ENCODE measurements around the gene ASB13. TPM values are rescaled to one million over a fixed set of nuclear protein-coding genes. Genes with fewer than 3 reads are reported as not detected.

Gene ASB13
- total and polyA plus RNA-seq, 2 donors (not counting 1 experiment from before 2014, with no cell fraction given), result 5.4 to 15.4 TPM

- DNase-seq (ENCODE audit: low read depth in 2 of 2), result no peak
- Histone ChIP-seq H3K27me3 (ENCODE audit: control insufficient read depth, insufficient read depth, low read length) (no peaks in the 10 kb centered on the region), H3K27ac (ENCODE audit: insufficient read depth, low read length) (no peak overlapping the region), H3K4me1 (ENCODE audit: control insufficient read depth, extremely low read depth, insufficient read depth, low read length) (peaks cover 7% of the 10 kb centered on the region), H3K36me3 (ENCODE audit: control insufficient read depth, insufficient read depth, low read length) (no peaks in the 10 kb centered on the region), H3K79me2 (ENCODE audit: control insufficient read depth, insufficient read depth, low read length) (no peaks in the 10 kb centered on the region), H3K4me3 (replicated peaks in 1 of 4; ENCODE audit: control extremely low read depth in 1 of 4, insufficient read depth in 1 of 4, low read depth in 3 of 4, low read length in 4 of 4) (no peak overlapping the region), H3K4me2 (ENCODE audit: extremely low read depth, insufficient read depth, low read length) (no peak overlapping the region), H2AFZ (ENCODE audit: low read length) (no peak overlapping the region), H4K20me1 (ENCODE audit: control insufficient read depth, extremely low read depth, insufficient read depth, low read length) (no peaks in the 10 kb centered on the region), H3K9me3 (ENCODE audit: control insufficient read depth, insufficient read depth, low read depth, low read length) (no peaks in the 10 kb centered on the region), H3K9ac (ENCODE audit: insufficient read depth, low read length) (no peak overlapping the region)
- TF ChIP-seq EZH2 (IDR thresholded peaks at IDR 0.05; ENCODE audit: low read length, missing control alignments) (no peak), CTCF (conservative IDR thresholded peaks at IDR 0.05 in 1 of 2, IDR thresholded peaks at IDR 0.05 in 1 of 2; ENCODE audit: low read depth in 1 of 2, low read length in 2 of 2) (no peak)
Measured at GRCh38 chr10:5631936-5632335, 34.5 kb downstream of the ASB13 start.

DNA sequence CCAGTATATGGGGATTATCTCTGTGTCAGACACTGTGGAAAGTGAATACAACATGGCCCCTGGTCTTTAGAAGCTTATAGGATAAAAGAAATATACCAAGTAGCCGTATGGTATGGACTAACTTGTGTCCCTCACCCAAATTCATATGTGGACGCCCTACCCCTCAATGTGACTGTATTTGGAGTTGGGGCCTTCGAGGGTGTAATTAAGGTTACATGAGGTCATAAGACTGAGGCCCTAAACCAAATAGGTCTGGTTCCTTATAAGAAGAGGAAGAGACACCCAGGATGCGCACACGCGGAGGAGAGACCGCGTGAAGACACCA, 36.3 kb downstream of the ASB13 start:
- no peak for TF ChIP-seq EZH2 (IDR thresholded peaks at IDR 0.05; ENCODE audit: low read length, missing control alignments)
- no peak for TF ChIP-seq CTCF (conservative IDR thresholded peaks at IDR 0.05 in 1 of 2, IDR thresholded peaks at IDR 0.05 in 1 of 2; ENCODE audit: low read depth in 1 of 2, low read length in 2 of 2)
- no peak overlapping the region for H3K9ac ChIP-seq (ENCODE audit: insufficient read depth, low read length)
- DNase-seq (ENCODE audit: low read depth in 2 of 2), result no peak
- no peaks in the 10 kb centered on the region for H3K9me3 ChIP-seq (ENCODE audit: control insufficient read depth, insufficient read depth, low read depth, low read length)
- H2AFZ ChIP-seq (ENCODE audit: low read length), result no peak overlapping the region
- H3K4me3 ChIP-seq (replicated peaks in 1 of 4; ENCODE audit: control extremely low read depth in 1 of 4, insufficient read depth in 1 of 4, low read depth in 3 of 4, low read length in 4 of 4), result no peak overlapping the region
- no peaks in the 10 kb centered on the region for H4K20me1 ChIP-seq (ENCODE audit: control insufficient read depth, extremely low read depth, insufficient read depth, low read length)
- no peaks in the 10 kb centered on the region for H3K79me2 ChIP-seq (ENCODE audit: control insufficient read depth, insufficient read depth, low read length)
- no peaks in the 10 kb centered on the region for H3K36me3 ChIP-seq (ENCODE audit: control insufficient read depth, insufficient read depth, low read length)
- peaks cover 7% of the 10 kb centered on the region for H3K4me1 ChIP-seq (ENCODE audit: control insufficient read depth, extremely low read depth, insufficient read depth, low read length)
- no peaks in the 10 kb centered on the region for H3K27me3 ChIP-seq (ENCODE audit: control insufficient read depth, insufficient read depth, low read length)
- H3K4me2 ChIP-seq (ENCODE audit: extremely low read depth, insufficient read depth, low read length), result peak overlapping the region; percentile 23
- H3K27ac ChIP-seq (ENCODE audit: insufficient read depth, low read length), result no peak overlapping the region

DNA sequence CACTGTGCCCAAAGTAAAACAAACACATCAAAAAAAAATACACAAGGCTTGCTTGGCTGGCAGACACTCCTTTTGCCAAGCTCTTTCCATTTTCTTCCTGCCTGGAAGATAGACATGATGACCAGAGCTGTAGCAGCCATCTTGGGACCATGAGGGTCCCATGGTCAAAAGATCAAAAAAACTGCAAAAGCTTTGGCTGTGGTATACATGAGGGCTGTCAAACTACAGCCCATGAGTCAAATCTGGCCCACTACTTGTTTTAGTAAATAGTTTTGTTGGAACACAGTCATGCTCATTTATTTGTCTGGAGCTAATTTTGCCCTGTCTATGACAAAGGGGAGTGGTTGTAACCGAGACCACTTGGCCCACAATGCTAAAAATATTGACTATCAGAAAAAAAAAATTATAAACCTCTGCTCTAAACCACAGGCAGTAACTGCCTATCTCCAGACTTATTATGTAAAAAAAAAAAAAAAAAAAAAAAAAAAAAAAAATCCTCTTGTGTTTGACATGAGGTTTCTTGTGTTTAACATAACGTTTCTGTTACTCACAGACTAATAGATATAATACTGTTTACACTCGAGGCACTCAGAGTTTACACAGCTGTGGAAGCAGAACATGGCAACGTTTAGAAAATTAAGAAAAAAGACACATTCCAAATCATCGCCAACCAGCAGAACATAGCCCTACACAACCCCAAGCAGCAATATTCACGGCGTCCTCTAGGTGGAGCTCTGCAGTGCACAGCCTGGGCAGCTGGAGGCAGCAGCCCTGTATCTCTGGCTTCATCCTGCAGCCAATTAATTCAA, 36.9 kb downstream of the ASB13 start:
- Histone ChIP-seq H3K27ac (ENCODE audit: insufficient read depth, low read length) (no peak overlapping the region), H2AFZ (ENCODE audit: low read length) (no peak overlapping the region)

More for the DNA sequence above, 36.9 kb downstream of the ASB13 start:
- Histone ChIP-seq H3K4me3 (replicated peaks in 1 of 4; ENCODE audit: control extremely low read depth in 1 of 4, insufficient read depth in 1 of 4, low read depth in 3 of 4, low read length in 4 of 4) (peak overlapping the region in 1 of 4 experiments; percentile 53), H3K36me3 (ENCODE audit: control insufficient read depth, insufficient read depth, low read length) (no peaks in the 10 kb centered on the region), H4K20me1 (ENCODE audit: control insufficient read depth, extremely low read depth, insufficient read depth, low read length) (no peaks in the 10 kb centered on the region), H3K9me3 (ENCODE audit: control insufficient read depth, insufficient read depth, low read depth, low read length) (no peaks in the 10 kb centered on the region), H3K4me2 (ENCODE audit: extremely low read depth, insufficient read depth, low read length) (peak overlapping the region; percentile 82), H3K9ac (ENCODE audit: insufficient read depth, low read length) (no peak overlapping the region), H3K4me1 (ENCODE audit: control insufficient read depth, extremely low read depth, insufficient read depth, low read length) (peaks cover 7% of the 10 kb centered on the region), H3K27me3 (ENCODE audit: control insufficient read depth, insufficient read depth, low read length) (no peaks in the 10 kb centered on the region), H3K79me2 (ENCODE audit: control insufficient read depth, insufficient read depth, low read length) (no peaks in the 10 kb centered on the region)
- TF ChIP-seq EZH2 (IDR thresholded peaks at IDR 0.05; ENCODE audit: low read length, missing control alignments) (no peak), CTCF (conservative IDR thresholded peaks at IDR 0.05 in 1 of 2, IDR thresholded peaks at IDR 0.05 in 1 of 2; ENCODE audit: low read depth in 1 of 2, low read length in 2 of 2) (peak; percentile 96 to 100)
- DNase-seq (ENCODE audit: low read depth in 2 of 2), result peak; percentile 69 to 90
